HCT116 (cell line): ENCODE results near the gene RBL1.

Experiments used
- EZH2 ChIP-seq: fragments of 200-600 bp; sonication (generic); IDR thresholded peaks from 2 replicates; pipeline ENCODE4 v1.6.1; 2017; ENCODE audit warnings: antibody characterized with exemption, mixed run types
- JUND ChIP-seq: IDR thresholded peaks from 2 replicates; pipeline ENCODE4 v1.6.1; 2012
- POLR2AphosphoS5 ChIP-seq: IDR thresholded peaks from 2 replicates; pipeline ENCODE4 v1.6.1; 2011; ENCODE audit warnings: mild to moderate bottlenecking, low read depth, low read length, moderate library complexity
- ZNF274 ChIP-seq: fragments of 200-500 bp; sonication (Bioruptor generic); IDR thresholded peaks from 2 replicates; pipeline ENCODE4 v1.6.1; 2014; ENCODE audit warnings: mild to moderate bottlenecking, low read depth, low read length, inconsistent platforms
- TF ChIP-seq, protein P1 (sequence below), 3 experiments: fragments of 200-600 bp in 1 of 3; sonication (generic) in 1 of 3; IDR thresholded peaks in 2 of 3; conservative IDR thresholded peaks in 1 of 3; 2 replicates each; pipeline ENCODE4 v1.5.1; 2012 to 2017; ENCODE audit warnings: low read depth in 2 of 3, low read length in 2 of 3, antibody characterized with exemption in 1 of 3, borderline replicate concordance in 1 of 3, control low read depth in 1 of 3, mild to moderate bottlenecking in 1 of 3, mixed read lengths in 1 of 3, mixed run types in 1 of 3, moderate library complexity in 1 of 3; ENCODE audit not compliant: insufficient read depth in 1 of 3
- TF ChIP-seq, protein P2 (sequence below): IDR thresholded peaks from 2 replicates; pipeline ENCODE4 v1.6.1; 2012; ENCODE audit warnings: low read depth

DNA sequence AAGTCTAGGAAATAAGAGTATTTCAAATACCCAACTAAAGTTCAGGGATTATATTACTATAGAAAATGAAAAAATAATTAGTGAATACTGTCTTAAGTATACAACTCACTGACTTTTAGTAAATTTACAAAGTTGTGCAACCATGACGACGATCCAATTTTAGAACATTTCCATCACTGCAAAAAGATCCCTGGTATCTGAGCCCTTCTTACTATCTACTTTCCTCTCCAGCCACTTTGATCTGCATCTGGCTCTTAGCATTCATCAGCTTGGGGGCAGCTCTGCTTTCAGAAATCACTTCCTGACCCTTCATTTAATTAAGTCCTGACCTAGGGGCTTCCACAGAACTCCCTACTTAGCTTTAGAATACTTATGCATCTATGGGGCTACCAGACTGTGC lies 38.2 kb upstream of the RBL1 start:
- TF ChIP-seq, protein P1, sequence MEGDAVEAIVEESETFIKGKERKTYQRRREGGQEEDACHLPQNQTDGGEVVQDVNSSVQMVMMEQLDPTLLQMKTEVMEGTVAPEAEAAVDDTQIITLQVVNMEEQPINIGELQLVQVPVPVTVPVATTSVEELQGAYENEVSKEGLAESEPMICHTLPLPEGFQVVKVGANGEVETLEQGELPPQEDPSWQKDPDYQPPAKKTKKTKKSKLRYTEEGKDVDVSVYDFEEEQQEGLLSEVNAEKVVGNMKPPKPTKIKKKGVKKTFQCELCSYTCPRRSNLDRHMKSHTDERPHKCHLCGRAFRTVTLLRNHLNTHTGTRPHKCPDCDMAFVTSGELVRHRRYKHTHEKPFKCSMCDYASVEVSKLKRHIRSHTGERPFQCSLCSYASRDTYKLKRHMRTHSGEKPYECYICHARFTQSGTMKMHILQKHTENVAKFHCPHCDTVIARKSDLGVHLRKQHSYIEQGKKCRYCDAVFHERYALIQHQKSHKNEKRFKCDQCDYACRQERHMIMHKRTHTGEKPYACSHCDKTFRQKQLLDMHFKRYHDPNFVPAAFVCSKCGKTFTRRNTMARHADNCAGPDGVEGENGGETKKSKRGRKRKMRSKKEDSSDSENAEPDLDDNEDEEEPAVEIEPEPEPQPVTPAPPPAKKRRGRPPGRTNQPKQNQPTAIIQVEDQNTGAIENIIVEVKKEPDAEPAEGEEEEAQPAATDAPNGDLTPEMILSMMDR (IDR thresholded peaks at IDR 0.05 in 2 of 3, conservative IDR thresholded peaks at IDR 0.05 in 1 of 3; ENCODE audit: borderline replicate concordance in 1 of 3, insufficient read depth in 1 of 3, low read depth in 2 of 3, low read length in 2 of 3) = no peak
- TF ChIP-seq, protein P2, sequence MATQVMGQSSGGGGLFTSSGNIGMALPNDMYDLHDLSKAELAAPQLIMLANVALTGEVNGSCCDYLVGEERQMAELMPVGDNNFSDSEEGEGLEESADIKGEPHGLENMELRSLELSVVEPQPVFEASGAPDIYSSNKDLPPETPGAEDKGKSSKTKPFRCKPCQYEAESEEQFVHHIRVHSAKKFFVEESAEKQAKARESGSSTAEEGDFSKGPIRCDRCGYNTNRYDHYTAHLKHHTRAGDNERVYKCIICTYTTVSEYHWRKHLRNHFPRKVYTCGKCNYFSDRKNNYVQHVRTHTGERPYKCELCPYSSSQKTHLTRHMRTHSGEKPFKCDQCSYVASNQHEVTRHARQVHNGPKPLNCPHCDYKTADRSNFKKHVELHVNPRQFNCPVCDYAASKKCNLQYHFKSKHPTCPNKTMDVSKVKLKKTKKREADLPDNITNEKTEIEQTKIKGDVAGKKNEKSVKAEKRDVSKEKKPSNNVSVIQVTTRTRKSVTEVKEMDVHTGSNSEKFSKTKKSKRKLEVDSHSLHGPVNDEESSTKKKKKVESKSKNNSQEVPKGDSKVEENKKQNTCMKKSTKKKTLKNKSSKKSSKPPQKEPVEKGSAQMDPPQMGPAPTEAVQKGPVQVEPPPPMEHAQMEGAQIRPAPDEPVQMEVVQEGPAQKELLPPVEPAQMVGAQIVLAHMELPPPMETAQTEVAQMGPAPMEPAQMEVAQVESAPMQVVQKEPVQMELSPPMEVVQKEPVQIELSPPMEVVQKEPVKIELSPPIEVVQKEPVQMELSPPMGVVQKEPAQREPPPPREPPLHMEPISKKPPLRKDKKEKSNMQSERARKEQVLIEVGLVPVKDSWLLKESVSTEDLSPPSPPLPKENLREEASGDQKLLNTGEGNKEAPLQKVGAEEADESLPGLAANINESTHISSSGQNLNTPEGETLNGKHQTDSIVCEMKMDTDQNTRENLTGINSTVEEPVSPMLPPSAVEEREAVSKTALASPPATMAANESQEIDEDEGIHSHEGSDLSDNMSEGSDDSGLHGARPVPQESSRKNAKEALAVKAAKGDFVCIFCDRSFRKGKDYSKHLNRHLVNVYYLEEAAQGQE = no peak
- TF ChIP-seq ZNF274 (no peak), POLR2AphosphoS5 (no peak), JUND (no peak), EZH2 (no peak)
